ENCODE data around the gene FLCN. TPM values are rescaled to one million over a fixed set of nuclear protein-coding genes. Genes with fewer than 3 reads are reported as not detected.

The FLCN gene
- total and polyA plus RNA-seq, 2 donors (not counting 3 experiments of a cell fraction or from before 2014, with no cell fraction given), result 38.8 to 68.9 TPM

GRCh38 chr17:17225901-17226300 lies 11.1 kb downstream of the FLCN start:
- Histone ChIP-seq H3K27me3 (ENCODE audit: control insufficient read depth in 2 of 2, insufficient read depth in 2 of 2, low read length in 2 of 2) (no peaks in the 10 kb centered on the region), H3K27ac (ENCODE audit: insufficient read depth, low read depth, low read length) (no peak overlapping the region), H3K4me3 (replicated peaks in 1 of 3; ENCODE audit: insufficient read depth in 1 of 3, low read depth in 1 of 3, low read length in 3 of 3) (no peak overlapping the region), H3K36me3 (ENCODE audit: control insufficient read depth in 2 of 2, extremely low read depth in 1 of 2, insufficient read depth in 2 of 2, low read length in 2 of 2) (peaks cover 10 to 72% of the 10 kb centered on the region in 2 experiments), H3K9me3 (replicated peaks; ENCODE audit: control insufficient read depth, insufficient read depth, low read length) (no peaks in the 10 kb centered on the region), H3K4me1 (ENCODE audit: control insufficient read depth, extremely low read depth, insufficient read depth, low read length) (no peaks in the 10 kb centered on the region), H4K20me1 (replicated peaks; ENCODE audit: control insufficient read depth, extremely low read depth, insufficient read depth, low read length) (no peaks in the 10 kb centered on the region), H3K4me2 (ENCODE audit: insufficient read depth, low read length) (no peak overlapping the region), H3K9ac (replicated peaks; ENCODE audit: extremely low read depth, insufficient read depth, low read length) (no peak overlapping the region), H2AFZ (ENCODE audit: low read depth, low read length) (no peak overlapping the region), H3K9me1 (replicated peaks; ENCODE audit: control insufficient read depth, extremely low read depth, insufficient read depth, low read length) (no peaks in the 10 kb centered on the region), H3K79me2 (ENCODE audit: control insufficient read depth, insufficient read depth, low read length) (no peaks in the 10 kb centered on the region)
- no peak for TF ChIP-seq GATA2 (IDR thresholded peaks at IDR 0.05; ENCODE audit: insufficient read depth, insufficient read length, low read depth, low read length)
- TF ChIP-seq EZH2 (IDR thresholded peaks at IDR 0.05; ENCODE audit: borderline replicate concordance, low read depth, low read length, severe bottlenecking), result no peak
- no peak for TF ChIP-seq MAX (IDR thresholded peaks at IDR 0.05; ENCODE audit: insufficient read depth, insufficient read length)
- no peak for TF ChIP-seq JUN (IDR thresholded peaks at IDR 0.05; ENCODE audit: borderline replicate concordance, insufficient read depth, insufficient read length, low read depth)
- TF ChIP-seq POLR2A (IDR thresholded peaks at IDR 0.05; ENCODE audit: low read depth, low read length), result no peak
- no peak for TF ChIP-seq POLR2AphosphoS5 (IDR thresholded peaks at IDR 0.05; ENCODE audit: insufficient read depth, low read depth, low read length)
- no peak for TF ChIP-seq FOS (IDR thresholded peaks at IDR 0.05; ENCODE audit: borderline replicate concordance, insufficient read depth, low read length)
- no peak for TF ChIP-seq CTCF (IDR thresholded peaks at IDR 0.05; ENCODE audit: extremely low read depth in 1 of 2, insufficient read depth in 1 of 2, low read depth in 1 of 2, low read length in 2 of 2)
- no peak for TF ChIP-seq MYC (IDR thresholded peaks at IDR 0.05; ENCODE audit: low read depth, low read length)
- ChIA-PET CTCF (no interaction called here), POLR2A (interaction anchor here (0.6 kb wide), 1 partner anchor 271 kb away, joined by 5 read pairs; the partner anchor contains the start of gene RASD1)
- BruUV-seq (replicated peaks), result no TSS peak
- FAIRE-seq, result no peak
- dilution Hi-C loops (cut with MboI; ENCODE audit: extremely low pct_ligation_motif_present, low sequenced_read_pairs), result no loop called here
- no peak for DNase-seq (ENCODE audit: low read depth, low spot score)
- intact Hi-C loops (cut with micrococcal nuclease), result no loop called here
